ENCODE measurements around the gene FHDC1.

Gene FHDC1

GRCh38 chr4:153010146-153010545, 74.0 kb downstream of the FHDC1 start:
- DNase-seq: no peak

GRCh38 chr4:153013202-153013977, 77.3 kb downstream of the FHDC1 start:
- DNase-seq: no peak

- DNase-seq: no peak
Measured at GRCh38 chr4:153014460-153014859, 78.3 kb downstream of the FHDC1 start.

GRCh38 chr4:153016592-153016991, 80.5 kb downstream of the FHDC1 start:
- no peak for DNase-seq

GRCh38 chr4:153018031-153018430, 81.9 kb downstream of the FHDC1 start:
- no peak for DNase-seq

GRCh38 chr4:153018684-153019083, 82.6 kb downstream of the FHDC1 start:
- no peak for DNase-seq

- no peak for DNase-seq
Measured at GRCh38 chr4:153019906-153020305, 83.8 kb downstream of the FHDC1 start.

GRCh38 chr4:153020457-153020856, 84.3 kb downstream of the FHDC1 start:
- DNase-seq: no peak

- no peak for DNase-seq
Measured at GRCh38 chr4:153021276-153021675, 85.2 kb downstream of the FHDC1 start.

- no peak for DNase-seq
Measured at GRCh38 chr4:153022241-153022715, 86.2 kb downstream of the FHDC1 start.

- DNase-seq: no peak
Measured at GRCh38 chr4:153023139-153023538, 87.0 kb downstream of the FHDC1 start.

- no peak for DNase-seq
Measured at GRCh38 chr4:153023692-153024394, 87.7 kb downstream of the FHDC1 start.

GRCh38 chr4:153024466-153024865, 88.3 kb downstream of the FHDC1 start:
- DNase-seq: no peak

GRCh38 chr4:153025406-153025805, 89.3 kb downstream of the FHDC1 start:
- no peak for DNase-seq

GRCh38 chr4:153026591-153027346, 90.6 kb downstream of the FHDC1 start:
- DNase-seq: no peak

GRCh38 chr4:153027866-153028265, 91.7 kb downstream of the FHDC1 start:
- DNase-seq: no peak

- no peak for DNase-seq
Measured at GRCh38 chr4:153028535-153028934, 92.4 kb downstream of the FHDC1 start.

All from T1000 (cell line).